Neural crest cell (in vitro differentiated cells): ENCODE data around the gene COLQ. TPM values are rescaled to one million over a fixed set of nuclear protein-coding genes. Genes with fewer than 3 reads are reported as not detected.
A peak's percentile ranks its signal among the peaks of the same experiment; 100 is the strongest.
"Not testable (repeated sequence)": the region's sequence is repeated elsewhere in the genome, so short reads cannot be mapped to it uniquely, and the experiment has no call there.

ENCODE experiments used
- DNase-seq: peaks from one replicate; pipeline ENCODE4 v3.0.0; 2021; ENCODE audit warnings: low read depth, mixed read lengths, low spot score
- H3K27ac Mint-ChIP-seq: one replicate; pipeline ENCODE4 v1.8.0; 2021; ENCODE audit warnings: mild to moderate bottlenecking, mixed read lengths; ENCODE audit not compliant: unreplicated experiment
- H3K27me3 Mint-ChIP-seq: 2 replicates; pipeline ENCODE4 v1.8.0; 2021; ENCODE audit warnings: low read depth, mild to moderate bottlenecking, mixed read lengths
- H3K36me3 Mint-ChIP-seq: 2 replicates; pipeline ENCODE4 v1.8.0; 2021; ENCODE audit warnings: low read depth, mild to moderate bottlenecking, mixed read lengths
- H3K4me1 Mint-ChIP-seq: 2 replicates; pipeline ENCODE4 v1.8.0; 2021; ENCODE audit warnings: mixed read lengths
- H3K4me3 Mint-ChIP-seq: one replicate; pipeline ENCODE4 v1.8.0; 2021; ENCODE audit warnings: mild to moderate bottlenecking, mixed read lengths
- H3K9me3 Mint-ChIP-seq: 2 replicates; pipeline ENCODE4 v1.8.0; 2021; ENCODE audit warnings: mixed read lengths
- total RNA-seq: library from RNA; stranded (reverse); gene quantifications from 2 replicates; pipeline ENCODE4 v1.2.1, GENCODE V29; 2021
- TF ChIP-seq, protein P1 (sequence below): fragments of 200-600 bp; sonication (generic); conservative IDR thresholded peaks from 2 replicates; pipeline ENCODE4 v1.5.0; 2021; ENCODE audit warnings: antibody characterized with exemption, mild to moderate bottlenecking

COLQ gene
- total RNA-seq, 1 donor from 2014 or later = 3.2 TPM

DNA sequence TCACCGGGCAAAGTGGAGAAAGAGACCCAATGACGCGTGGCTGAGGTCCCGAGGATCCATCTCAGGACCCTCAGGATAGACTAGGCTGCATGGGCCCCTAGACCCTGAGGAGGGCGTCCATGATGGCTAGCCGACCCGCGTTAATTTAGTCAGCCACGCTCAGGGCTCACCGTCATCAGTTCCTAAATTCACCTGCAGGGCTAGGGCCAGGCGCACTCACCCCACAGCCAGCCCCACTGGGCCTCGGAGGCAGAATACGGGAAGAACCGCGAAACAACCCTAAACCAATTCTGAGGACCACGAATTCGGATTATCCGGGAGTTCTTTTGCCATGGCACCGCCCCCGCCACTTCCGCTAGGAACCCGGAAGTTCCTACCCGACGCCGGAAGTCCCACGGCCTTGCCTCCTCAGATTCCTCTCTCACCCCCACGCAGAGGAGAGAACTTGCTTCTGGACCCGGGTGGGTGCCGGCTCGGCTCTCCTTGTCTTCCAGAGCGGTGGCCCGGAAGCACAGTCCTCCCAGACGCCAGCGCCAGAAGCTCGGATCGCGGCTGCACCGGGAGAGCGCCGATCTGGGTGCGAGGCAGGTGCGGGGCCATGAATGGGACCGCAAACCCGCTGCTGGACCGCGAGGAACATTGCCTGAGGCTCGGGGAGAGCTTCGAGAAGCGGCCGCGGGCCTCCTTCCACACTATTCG lies 94.2 kb downstream of the COLQ start, which contains the start of the genes EAF1 and METTL6:
TSS of gene EAF1 (plus strand) at position 417 of the 699 bp plus-strand sequence. CDS start at position 599, 182 bp downstream.
TSS of gene METTL6 (minus strand) at position 363 of the 699 bp plus-strand sequence. CDS start 1,033 bp downstream, outside the sequence.
- Mint-ChIP-seq H3K27me3 (no peaks in the 10 kb centered on the region), H3K9me3 (no peaks in the 10 kb centered on the region), H3K27ac (peak within 1 kb of the TSS; percentile 99), H3K36me3 (no peaks in the 10 kb centered on the region), H3K4me3 (peak within 1 kb of the TSS; percentile 99), H3K4me1 (peaks cover 43% of the 10 kb centered on the region)
- TF ChIP-seq, protein P1, sequence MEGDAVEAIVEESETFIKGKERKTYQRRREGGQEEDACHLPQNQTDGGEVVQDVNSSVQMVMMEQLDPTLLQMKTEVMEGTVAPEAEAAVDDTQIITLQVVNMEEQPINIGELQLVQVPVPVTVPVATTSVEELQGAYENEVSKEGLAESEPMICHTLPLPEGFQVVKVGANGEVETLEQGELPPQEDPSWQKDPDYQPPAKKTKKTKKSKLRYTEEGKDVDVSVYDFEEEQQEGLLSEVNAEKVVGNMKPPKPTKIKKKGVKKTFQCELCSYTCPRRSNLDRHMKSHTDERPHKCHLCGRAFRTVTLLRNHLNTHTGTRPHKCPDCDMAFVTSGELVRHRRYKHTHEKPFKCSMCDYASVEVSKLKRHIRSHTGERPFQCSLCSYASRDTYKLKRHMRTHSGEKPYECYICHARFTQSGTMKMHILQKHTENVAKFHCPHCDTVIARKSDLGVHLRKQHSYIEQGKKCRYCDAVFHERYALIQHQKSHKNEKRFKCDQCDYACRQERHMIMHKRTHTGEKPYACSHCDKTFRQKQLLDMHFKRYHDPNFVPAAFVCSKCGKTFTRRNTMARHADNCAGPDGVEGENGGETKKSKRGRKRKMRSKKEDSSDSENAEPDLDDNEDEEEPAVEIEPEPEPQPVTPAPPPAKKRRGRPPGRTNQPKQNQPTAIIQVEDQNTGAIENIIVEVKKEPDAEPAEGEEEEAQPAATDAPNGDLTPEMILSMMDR = peak; percentile 44
- peak; percentile 67 for DNase-seq

DNA sequence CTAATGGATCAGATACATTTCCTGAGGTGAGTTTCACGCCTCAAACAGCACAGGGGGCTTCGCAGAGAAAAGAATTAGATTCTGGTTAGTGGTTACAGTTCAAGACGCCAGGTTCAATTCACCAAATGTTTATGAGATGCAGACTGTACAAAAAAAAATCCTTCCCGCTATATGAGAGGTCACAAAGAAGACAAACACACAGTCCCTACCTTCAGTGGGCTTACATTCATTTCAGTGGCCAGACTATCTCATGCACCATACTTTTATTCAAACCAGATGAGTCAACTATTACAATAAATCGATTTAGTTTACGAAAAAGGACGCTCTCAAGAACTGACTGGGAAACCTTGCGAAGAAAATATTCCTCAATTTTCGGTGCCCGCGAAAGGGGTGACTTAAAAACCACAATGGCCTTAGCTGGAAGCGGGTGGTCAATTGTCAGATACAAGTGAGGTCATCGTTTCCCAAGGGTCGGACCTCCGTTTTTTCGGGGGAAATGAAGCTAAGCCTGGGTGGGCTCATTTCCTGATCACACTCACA lies 94.9 kb downstream of the COLQ start:
- Mint-ChIP-seq H3K9me3 (no peaks in the 10 kb centered on the region), H3K4me1 (peaks cover 43% of the 10 kb centered on the region), H3K27me3 (no peaks in the 10 kb centered on the region), H3K27ac (peak overlapping the region; percentile 99), H3K4me3 (peak overlapping the region; percentile 99), H3K36me3 (no peaks in the 10 kb centered on the region)
- TF ChIP-seq, protein P1 = no peak
- DNase-seq = no peak

DNA sequence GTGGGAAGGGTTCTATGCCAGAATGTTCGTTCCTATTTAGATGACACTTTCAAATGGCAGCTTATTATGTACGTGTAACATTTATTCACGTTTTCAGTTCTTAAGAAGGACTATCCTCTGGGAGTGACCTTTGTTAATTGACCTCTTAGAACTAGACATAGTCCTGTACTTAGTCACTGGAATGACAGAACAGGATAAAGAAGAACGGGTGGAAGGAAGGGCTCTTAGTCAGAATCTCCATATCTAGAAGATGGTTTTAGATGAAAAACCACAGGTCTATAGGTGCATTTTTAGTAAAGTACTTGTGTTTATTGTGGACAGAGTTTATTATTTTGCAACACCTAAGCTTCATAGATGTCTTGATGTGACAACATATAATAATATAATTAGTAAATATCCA lies 100.6 kb downstream of the COLQ start:
- H3K27ac Mint-ChIP-seq = no peak overlapping the region
- H3K27me3 Mint-ChIP-seq = no peaks in the 10 kb centered on the region
- no peak for DNase-seq

DNA sequence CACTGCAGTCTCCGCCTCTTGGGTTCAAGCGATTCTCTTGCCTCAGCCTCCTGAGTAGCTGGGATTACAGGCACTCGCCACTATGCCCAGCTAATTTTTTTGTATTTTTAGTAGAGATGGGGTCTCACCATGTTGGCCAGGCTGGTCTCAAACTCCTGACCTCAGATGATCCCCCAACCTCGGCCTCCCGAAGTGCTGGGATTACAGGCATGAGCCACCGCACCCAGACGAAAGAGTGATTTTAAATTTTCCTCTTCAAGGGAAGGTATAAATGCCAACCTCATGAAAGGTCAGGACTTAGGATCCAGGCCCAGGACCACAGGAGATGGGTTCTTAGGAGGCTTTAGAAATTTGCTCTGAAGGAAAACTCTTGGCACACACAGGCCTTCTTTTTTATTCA lies 110.5 kb downstream of the COLQ start:
- not testable (repeated sequence) for H3K9me3 Mint-ChIP-seq, H3K27me3 Mint-ChIP-seq, H3K4me1 Mint-ChIP-seq, H3K27ac Mint-ChIP-seq, H3K4me3 Mint-ChIP-seq, H3K36me3 Mint-ChIP-seq, DNase-seq

More for the DNA sequence above, 100.6 kb downstream of the COLQ start:
- TF ChIP-seq, protein P1 = no peak
- Mint-ChIP-seq H3K4me3 (peak overlapping the region; percentile 21), H3K36me3 (no peaks in the 10 kb centered on the region), H3K9me3 (no peaks in the 10 kb centered on the region), H3K4me1 (peaks cover 10% of the 10 kb centered on the region)

DNA sequence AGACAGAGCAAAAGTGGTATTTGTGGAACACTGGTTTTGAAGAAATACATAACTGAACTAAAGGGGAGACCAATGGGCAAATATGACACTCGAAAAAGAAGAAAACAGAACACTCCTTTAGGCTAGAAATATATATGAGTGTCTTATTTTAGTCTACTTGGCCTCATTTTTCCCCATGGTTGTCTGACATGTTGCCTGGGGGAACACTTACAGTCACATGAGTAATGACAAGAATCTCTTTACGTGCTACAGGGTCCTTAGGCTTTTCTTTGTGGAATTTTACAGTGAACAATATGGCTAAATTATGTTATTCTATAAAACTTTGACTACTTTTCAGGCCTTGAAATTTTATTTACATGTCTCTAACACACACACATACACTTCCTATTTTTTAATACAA lies 111.7 kb downstream of the COLQ start:
- no peak overlapping the region for H3K27ac Mint-ChIP-seq
- no peaks in the 10 kb centered on the region for H3K9me3 Mint-ChIP-seq
- peaks cover 2% of the 10 kb centered on the region for H3K36me3 Mint-ChIP-seq
- TF ChIP-seq, protein P1 = no peak
- H3K4me1 Mint-ChIP-seq = no peaks in the 10 kb centered on the region
- no peaks in the 10 kb centered on the region for H3K27me3 Mint-ChIP-seq
- no peak for DNase-seq
- no peak overlapping the region for H3K4me3 Mint-ChIP-seq

DNA sequence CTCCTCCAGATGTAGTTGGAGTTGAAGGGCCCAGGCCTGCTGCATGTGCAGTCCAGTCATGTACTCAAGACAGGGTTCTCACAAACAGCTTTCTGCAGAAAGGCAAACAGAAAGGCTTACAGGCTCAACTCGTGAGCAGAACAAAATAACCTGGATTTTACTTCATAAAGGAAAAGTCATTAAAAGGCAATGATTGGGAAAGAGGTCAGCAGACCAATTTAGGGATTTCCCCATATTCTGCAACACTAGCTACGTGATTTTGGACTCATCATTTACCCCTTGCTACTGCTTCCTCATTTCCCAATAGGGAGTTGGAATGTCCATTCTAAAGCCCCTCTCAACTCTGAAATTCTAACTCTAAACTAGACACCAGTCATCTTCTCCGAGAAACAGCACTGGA lies 112.3 kb downstream of the COLQ start:
- no peak overlapping the region for H3K4me3 Mint-ChIP-seq
- TF ChIP-seq, protein P1 = no peak
- no peak overlapping the region for H3K27ac Mint-ChIP-seq
- DNase-seq = no peak
- peaks cover 2% of the 10 kb centered on the region for H3K36me3 Mint-ChIP-seq
- H3K4me1 Mint-ChIP-seq = no peaks in the 10 kb centered on the region
- no peaks in the 10 kb centered on the region for H3K27me3 Mint-ChIP-seq
- no peaks in the 10 kb centered on the region for H3K9me3 Mint-ChIP-seq
